ENCODE data around the gene SLC35B1.

DNA sequence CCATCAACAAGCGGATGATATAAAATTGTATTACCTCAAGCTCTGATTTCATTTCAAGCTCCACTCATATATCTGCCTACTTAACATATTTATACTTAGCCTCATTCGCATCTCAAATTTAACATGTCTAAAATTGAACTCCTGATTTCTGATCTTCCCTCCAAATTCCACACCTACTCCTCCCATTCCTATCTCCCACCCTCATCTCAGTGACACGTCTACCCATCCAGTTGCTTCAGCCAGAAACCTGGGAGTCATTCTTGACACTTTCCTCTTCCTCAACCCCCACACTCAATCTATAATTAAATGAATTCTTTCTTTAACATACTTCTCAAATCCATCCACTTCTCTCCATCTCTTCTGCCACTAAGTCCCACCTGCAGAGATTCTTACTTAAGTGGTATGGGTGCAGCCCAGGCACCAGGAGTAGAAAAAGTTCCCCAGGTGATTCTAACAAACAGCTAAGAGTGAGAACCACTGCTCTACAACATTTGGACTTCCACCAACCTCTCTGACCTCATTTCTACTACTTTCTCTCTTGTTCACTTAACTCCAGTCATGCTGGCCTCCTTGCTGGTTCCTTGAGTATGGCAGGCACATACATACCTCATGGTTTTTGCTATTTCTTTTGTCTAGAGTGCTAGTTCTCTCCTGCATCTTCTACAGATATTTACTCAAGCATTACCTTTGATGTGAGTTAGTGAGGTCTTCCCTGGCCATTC is 47.9 kb downstream of the SLC35B1 start:
- no peak for TF ChIP-seq POLR2A (IDR thresholded peaks at IDR 0.05)
- TF ChIP-seq, protein P1, sequence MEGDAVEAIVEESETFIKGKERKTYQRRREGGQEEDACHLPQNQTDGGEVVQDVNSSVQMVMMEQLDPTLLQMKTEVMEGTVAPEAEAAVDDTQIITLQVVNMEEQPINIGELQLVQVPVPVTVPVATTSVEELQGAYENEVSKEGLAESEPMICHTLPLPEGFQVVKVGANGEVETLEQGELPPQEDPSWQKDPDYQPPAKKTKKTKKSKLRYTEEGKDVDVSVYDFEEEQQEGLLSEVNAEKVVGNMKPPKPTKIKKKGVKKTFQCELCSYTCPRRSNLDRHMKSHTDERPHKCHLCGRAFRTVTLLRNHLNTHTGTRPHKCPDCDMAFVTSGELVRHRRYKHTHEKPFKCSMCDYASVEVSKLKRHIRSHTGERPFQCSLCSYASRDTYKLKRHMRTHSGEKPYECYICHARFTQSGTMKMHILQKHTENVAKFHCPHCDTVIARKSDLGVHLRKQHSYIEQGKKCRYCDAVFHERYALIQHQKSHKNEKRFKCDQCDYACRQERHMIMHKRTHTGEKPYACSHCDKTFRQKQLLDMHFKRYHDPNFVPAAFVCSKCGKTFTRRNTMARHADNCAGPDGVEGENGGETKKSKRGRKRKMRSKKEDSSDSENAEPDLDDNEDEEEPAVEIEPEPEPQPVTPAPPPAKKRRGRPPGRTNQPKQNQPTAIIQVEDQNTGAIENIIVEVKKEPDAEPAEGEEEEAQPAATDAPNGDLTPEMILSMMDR (IDR thresholded peaks at IDR 0.05) = no peak

All from breast epithelium (tissue), 3 donors.